Measurements from ENCODE around the gene TELO2. TPM values are rescaled to one million over a fixed set of nuclear protein-coding genes. Genes with fewer than 3 reads are reported as not detected.
A peak's percentile ranks its signal among the peaks of the same experiment; 100 is the strongest.

The TELO2 gene
- polyA plus RNA-seq, 3 donors: 7.3 to 58.1 (median 11.4) TPM

DNA sequence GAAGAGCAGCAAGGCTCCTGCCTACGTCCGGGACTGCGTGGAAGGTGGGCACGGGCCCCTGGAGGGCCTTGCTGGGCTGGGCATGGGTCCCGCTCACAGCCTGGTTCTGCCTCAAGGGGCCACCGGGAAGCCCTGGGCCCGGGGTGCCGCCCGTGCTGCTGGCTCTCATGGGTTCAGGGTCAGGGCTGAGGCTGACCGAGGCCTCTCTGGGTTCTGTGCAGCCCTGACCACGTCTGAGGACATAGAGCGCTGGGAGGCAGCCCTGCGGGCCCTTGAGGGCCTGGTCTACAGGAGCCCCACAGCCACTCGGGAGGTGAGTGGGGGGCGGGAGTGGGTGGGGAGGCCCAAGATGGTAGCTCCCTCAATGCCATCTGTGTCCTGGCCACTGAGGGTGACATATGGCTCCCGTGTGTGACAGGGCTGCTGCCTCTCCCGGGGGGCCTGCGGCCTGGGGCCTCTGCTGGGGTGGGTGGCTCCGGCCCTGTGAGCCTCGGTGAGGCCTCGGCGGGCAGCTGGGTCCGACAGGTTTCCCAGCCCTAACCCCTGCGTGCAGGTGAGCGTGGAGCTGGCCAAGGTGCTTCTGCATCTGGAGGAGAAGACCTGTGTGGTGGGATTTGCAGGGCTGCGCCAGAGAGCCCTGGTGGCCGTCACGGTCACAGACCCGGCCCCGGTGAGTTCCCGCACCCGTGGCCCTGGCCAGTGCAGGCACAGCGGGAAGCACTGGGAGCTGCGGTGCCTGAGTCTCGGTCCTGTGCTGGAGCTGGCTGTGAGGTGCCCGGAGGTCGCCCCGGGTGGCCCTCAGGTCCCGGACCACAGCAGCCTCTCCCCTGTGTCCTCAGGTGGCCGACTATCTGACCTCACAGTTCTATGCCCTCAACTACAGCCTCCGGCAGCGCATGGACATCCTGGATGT lies 9.2 kb downstream of the TELO2 start:
- 96% methylated on average over 40 of the region's 42 CpGs for WGBS (ENCODE audit: insufficient coverage)
- Histone ChIP-seq H4K20me1 (ENCODE audit: insufficient read depth, low read length) (no peaks in the 10 kb centered on the region), H3K4me2 (replicated peaks; ENCODE audit: extremely low read depth, low read length, poor library complexity, severe bottlenecking) (no peak overlapping the region), H3K9ac (ENCODE audit: insufficient read depth, low read length, poor library complexity, severe bottlenecking) (no peak overlapping the region), H3K4me3 (replicated peaks in 1 of 3; ENCODE audit: low read depth in 2 of 3, low read length in 3 of 3) (no peak overlapping the region), H3K36me3 (replicated peaks in 1 of 2; ENCODE audit: control insufficient read depth in 1 of 2, insufficient read depth in 2 of 2, low read length in 2 of 2) (peaks cover 70 to 85% of the 10 kb centered on the region in 2 donors), H3K27ac (ENCODE audit: low read depth in 1 of 2, low read length in 2 of 2) (no peak overlapping the region), H3K9me3 (replicated peaks in 1 of 2; ENCODE audit: control insufficient read depth in 1 of 2, insufficient read depth in 1 of 2, low read length in 2 of 2) (no peaks in the 10 kb centered on the region), H3K27me3 (ENCODE audit: control insufficient read depth in 2 of 2, insufficient read depth in 2 of 2, low read length in 2 of 2) (no peaks in the 10 kb centered on the region), H3K4me1 (ENCODE audit: control insufficient read depth in 1 of 2, insufficient read depth in 2 of 2, low read length in 2 of 2) (no peaks in the 10 kb centered on the region), H3K79me2 (ENCODE audit: insufficient read depth, low read length) (no peaks in the 10 kb centered on the region), H2AFZ (ENCODE audit: insufficient read depth, low read depth, low read length, poor library complexity, severe bottlenecking) (no peak overlapping the region)
- Mint-ChIP-seq H3K36me3 (peaks cover 43 to 71% of the 10 kb centered on the region in 2 donors), H3K4me1 (no peaks in the 10 kb centered on the region), H3K4me3 (no peak overlapping the region), H3K27ac (peak overlapping the region in 1 of 7 donors; percentile 18), H3K27me3 (ENCODE audit: low read depth in 3 of 3) (no peaks in the 10 kb centered on the region), H3K9me3 (peaks cover 0 to 4% (median 0%) of the 10 kb centered on the region in 7 donors)
- intact Hi-C loops (cut with micrococcal nuclease): loop anchor here in 1 of 2 donors (10.0 kb wide), 1 partner anchor 48 kb away; no protein-coding TSS in a partner anchor
- TF ChIP-seq, protein P1, sequence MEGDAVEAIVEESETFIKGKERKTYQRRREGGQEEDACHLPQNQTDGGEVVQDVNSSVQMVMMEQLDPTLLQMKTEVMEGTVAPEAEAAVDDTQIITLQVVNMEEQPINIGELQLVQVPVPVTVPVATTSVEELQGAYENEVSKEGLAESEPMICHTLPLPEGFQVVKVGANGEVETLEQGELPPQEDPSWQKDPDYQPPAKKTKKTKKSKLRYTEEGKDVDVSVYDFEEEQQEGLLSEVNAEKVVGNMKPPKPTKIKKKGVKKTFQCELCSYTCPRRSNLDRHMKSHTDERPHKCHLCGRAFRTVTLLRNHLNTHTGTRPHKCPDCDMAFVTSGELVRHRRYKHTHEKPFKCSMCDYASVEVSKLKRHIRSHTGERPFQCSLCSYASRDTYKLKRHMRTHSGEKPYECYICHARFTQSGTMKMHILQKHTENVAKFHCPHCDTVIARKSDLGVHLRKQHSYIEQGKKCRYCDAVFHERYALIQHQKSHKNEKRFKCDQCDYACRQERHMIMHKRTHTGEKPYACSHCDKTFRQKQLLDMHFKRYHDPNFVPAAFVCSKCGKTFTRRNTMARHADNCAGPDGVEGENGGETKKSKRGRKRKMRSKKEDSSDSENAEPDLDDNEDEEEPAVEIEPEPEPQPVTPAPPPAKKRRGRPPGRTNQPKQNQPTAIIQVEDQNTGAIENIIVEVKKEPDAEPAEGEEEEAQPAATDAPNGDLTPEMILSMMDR (IDR thresholded peaks at IDR 0.05): no peak
- DNase-seq: no peak

DNA sequence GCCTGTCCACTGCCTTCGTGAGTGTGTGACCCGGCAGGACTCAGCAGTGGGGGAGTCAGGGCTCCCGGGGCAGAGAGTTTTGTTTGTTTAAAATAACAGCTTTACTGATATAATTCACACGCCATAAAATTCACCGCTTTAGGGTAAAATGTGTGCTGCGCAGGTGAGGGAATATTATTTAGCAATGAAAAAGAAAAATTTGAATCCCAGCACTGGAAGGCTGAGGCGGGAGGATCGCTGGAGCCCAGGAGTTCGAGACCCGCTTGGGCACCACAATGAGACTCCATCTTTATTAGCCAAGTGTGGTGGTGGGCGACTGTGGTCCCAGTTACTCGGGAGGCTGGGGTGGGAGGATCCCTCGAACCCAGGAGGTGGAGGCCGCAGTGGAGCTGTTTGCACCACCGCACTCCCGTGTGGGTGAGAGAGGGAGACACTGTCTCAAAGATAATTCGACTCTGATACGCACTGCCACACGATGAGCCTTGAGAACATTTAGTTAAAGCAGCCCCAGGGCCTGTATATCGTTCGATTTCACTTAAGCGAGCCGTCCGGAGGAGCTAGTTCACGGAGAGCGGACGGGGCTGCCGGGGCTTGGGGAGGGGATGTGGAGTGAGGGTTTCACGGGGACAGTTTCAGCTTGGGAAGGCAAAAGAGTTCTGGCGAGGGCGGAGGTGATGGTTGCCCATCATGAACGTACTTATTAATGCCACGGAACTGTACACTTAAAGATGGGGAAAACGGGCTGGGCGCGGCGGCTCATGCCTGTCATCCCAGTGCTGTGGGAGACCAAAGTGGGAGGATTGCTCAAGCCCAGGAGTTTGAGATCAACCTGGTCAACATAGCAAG lies 10.2 kb downstream of the TELO2 start:
- Histone ChIP-seq H3K9me3 (replicated peaks in 1 of 2; ENCODE audit: control insufficient read depth in 1 of 2, insufficient read depth in 1 of 2, low read length in 2 of 2) (no peaks in the 10 kb centered on the region), H3K4me2 (replicated peaks; ENCODE audit: extremely low read depth, low read length, poor library complexity, severe bottlenecking) (no peak overlapping the region), H4K20me1 (ENCODE audit: insufficient read depth, low read length) (no peaks in the 10 kb centered on the region), H3K27ac (ENCODE audit: low read depth in 1 of 2, low read length in 2 of 2) (no peak overlapping the region), H3K36me3 (replicated peaks in 1 of 2; ENCODE audit: control insufficient read depth in 1 of 2, insufficient read depth in 2 of 2, low read length in 2 of 2) (peaks cover 65 to 81% of the 10 kb centered on the region in 2 donors), H3K27me3 (ENCODE audit: control insufficient read depth in 2 of 2, insufficient read depth in 2 of 2, low read length in 2 of 2) (no peaks in the 10 kb centered on the region), H2AFZ (ENCODE audit: insufficient read depth, low read depth, low read length, poor library complexity, severe bottlenecking) (no peak overlapping the region), H3K79me2 (ENCODE audit: insufficient read depth, low read length) (no peaks in the 10 kb centered on the region), H3K9ac (ENCODE audit: insufficient read depth, low read length, poor library complexity, severe bottlenecking) (no peak overlapping the region), H3K4me3 (replicated peaks in 1 of 3; ENCODE audit: low read depth in 2 of 3, low read length in 3 of 3) (no peak overlapping the region), H3K4me1 (ENCODE audit: control insufficient read depth in 1 of 2, insufficient read depth in 2 of 2, low read length in 2 of 2) (no peaks in the 10 kb centered on the region)
- no peaks in the 10 kb centered on the region for H3K4me1 Mint-ChIP-seq
- no peak overlapping the region for H3K27ac Mint-ChIP-seq
- H3K4me3 Mint-ChIP-seq: no peak overlapping the region
- peaks cover 41 to 68% of the 10 kb centered on the region in 2 donors for H3K36me3 Mint-ChIP-seq
- peaks cover 0 to 4% (median 0%) of the 10 kb centered on the region in 7 donors for H3K9me3 Mint-ChIP-seq
- DNase-seq: no peak
- 96% methylated on average over 33 of the region's 37 CpGs for WGBS (ENCODE audit: insufficient coverage)
- intact Hi-C loops (cut with micrococcal nuclease): loop anchor here in 1 of 2 donors (10.0 kb wide), 1 partner anchor 49 kb away; no protein-coding TSS in a partner anchor
- no peaks in the 10 kb centered on the region for H3K27me3 Mint-ChIP-seq (ENCODE audit: low read depth in 3 of 3)
- TF ChIP-seq, protein P1 (IDR thresholded peaks at IDR 0.05): no peak

All from CD14-positive monocyte (primary cell).